ENCODE measurements around the gene GDPD5. TPM values are rescaled to one million over a fixed set of nuclear protein-coding genes. Genes with fewer than 3 reads are reported as not detected.

Gene GDPD5
- total and polyA plus RNA-seq, 10 of the 15 experiments (the other 5 are each of a cell fraction or from before 2014, with no cell fraction given), result 0.10 to 30.0 (median 6.7) TPM

DNA sequence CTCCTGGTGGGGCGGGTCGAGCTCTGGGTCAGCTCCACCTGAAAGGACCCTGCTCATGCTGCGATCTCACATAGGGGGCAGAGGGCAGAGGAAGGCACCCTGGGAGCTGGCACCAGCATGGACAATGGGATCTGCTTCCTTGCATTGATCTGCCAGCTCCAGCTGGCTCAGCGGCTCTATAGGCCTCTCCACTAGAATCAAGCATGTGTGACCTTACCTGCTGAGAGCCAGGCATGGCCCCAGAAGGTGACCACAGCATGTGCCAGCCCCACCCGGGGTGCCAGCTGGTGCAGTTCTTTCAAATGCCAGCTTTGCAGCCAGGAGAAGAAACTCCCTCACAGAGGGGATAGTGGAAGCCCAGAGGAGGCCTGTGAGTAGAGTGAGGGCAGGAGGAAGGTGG is 70.8 kb downstream of the GDPD5 start:
- ChIA-PET SMC1A (ENCODE audit: uncharacterized antibody, unreplicated experiment) (no interaction called here), RAD21 (ENCODE audit: unreplicated experiment) (interaction anchor here (1.9 kb wide), 1 partner anchor 75 kb away, joined by 9 read pairs; no protein-coding TSS in a partner anchor), POLR2A (no interaction called here), CTCF (interaction anchor here (0.5 to 1.4 kb wide), 3 partner anchors 76 to 264 kb away, joined by 3 to 8 read pairs (median 4); no protein-coding TSS in a partner anchor)
- Histone ChIP-seq H4K20me1 (ENCODE audit: control insufficient read depth, insufficient read depth) (no peaks in the 10 kb centered on the region), H3K9me3 (replicated peaks; ENCODE audit: control insufficient read depth, insufficient read depth, low read length) (no peaks in the 10 kb centered on the region; the same call in 2 of the 3 replicates), H3K79me2 (ENCODE audit: control insufficient read depth, insufficient read depth, low read length) (no peaks in the 10 kb centered on the region), H3K36me3 (ENCODE audit: control insufficient read depth in 2 of 2, insufficient read depth in 2 of 2, low read length in 1 of 2) (no peaks in the 10 kb centered on the region), H3K4me2 (ENCODE audit: control insufficient read depth, insufficient read depth) (no peak overlapping the region), H3K9ac (ENCODE audit: control insufficient read depth, insufficient read depth, low read length) (no peak overlapping the region), H3K27ac (ENCODE audit: control insufficient read depth, insufficient read depth) (no peak overlapping the region), H3K4me1 (ENCODE audit: control insufficient read depth, insufficient read depth, low read length) (no peaks in the 10 kb centered on the region), H2AFZ (ENCODE audit: control insufficient read depth, low read depth, low read length) (no peak overlapping the region), H3K4me3 (no peak overlapping the region), H3K27me3 (replicated peaks in 1 of 2; ENCODE audit: control insufficient read depth in 2 of 2, insufficient read depth in 2 of 2, low read length in 1 of 2) (no peaks in the 10 kb centered on the region)
- TF ChIP-seq, protein P1, sequence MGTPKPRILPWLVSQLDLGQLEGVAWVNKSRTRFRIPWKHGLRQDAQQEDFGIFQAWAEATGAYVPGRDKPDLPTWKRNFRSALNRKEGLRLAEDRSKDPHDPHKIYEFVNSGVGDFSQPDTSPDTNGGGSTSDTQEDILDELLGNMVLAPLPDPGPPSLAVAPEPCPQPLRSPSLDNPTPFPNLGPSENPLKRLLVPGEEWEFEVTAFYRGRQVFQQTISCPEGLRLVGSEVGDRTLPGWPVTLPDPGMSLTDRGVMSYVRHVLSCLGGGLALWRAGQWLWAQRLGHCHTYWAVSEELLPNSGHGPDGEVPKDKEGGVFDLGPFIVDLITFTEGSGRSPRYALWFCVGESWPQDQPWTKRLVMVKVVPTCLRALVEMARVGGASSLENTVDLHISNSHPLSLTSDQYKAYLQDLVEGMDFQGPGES (IDR thresholded peaks at IDR 0.05), result no peak
- TF ChIP-seq, protein P2, sequence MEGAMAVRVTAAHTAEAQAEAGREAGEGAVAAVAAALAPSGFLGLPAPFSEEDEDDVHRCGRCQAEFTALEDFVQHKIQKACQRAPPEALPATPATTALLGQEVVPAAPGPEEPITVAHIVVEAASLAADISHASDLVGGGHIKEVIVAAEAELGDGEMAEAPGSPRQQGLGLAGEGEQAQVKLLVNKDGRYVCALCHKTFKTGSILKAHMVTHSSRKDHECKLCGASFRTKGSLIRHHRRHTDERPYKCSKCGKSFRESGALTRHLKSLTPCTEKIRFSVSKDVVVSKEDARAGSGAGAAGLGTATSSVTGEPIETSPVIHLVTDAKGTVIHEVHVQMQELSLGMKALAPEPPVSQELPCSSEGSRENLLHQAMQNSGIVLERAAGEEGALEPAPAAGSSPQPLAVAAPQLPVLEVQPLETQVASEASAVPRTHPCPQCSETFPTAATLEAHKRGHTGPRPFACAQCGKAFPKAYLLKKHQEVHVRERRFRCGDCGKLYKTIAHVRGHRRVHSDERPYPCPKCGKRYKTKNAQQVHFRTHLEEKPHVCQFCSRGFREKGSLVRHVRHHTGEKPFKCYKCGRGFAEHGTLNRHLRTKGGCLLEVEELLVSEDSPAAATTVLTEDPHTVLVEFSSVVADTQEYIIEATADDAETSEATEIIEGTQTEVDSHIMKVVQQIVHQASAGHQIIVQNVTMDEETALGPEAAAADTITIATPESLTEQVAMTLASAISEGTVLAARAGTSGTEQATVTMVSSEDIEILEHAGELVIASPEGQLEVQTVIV (IDR thresholded peaks at IDR 0.05; ENCODE audit: borderline replicate concordance, partially characterized antibody), result no peak
- no peak for TF ChIP-seq RB1 (IDR thresholded peaks at IDR 0.05; ENCODE audit: borderline replicate concordance)
- no peak for TF ChIP-seq LARP7 (IDR thresholded peaks at IDR 0.05)
- TF ChIP-seq, protein P3, sequence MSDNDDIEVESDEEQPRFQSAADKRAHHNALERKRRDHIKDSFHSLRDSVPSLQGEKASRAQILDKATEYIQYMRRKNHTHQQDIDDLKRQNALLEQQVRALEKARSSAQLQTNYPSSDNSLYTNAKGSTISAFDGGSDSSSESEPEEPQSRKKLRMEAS (IDR thresholded peaks at IDR 0.05; ENCODE audit: low read depth, low read length), result no peak
- TF ChIP-seq NFIC (IDR thresholded peaks at IDR 0.05; ENCODE audit: low read depth, low read length), result no peak
- TF ChIP-seq CHD1 (IDR thresholded peaks at IDR 0.05; ENCODE audit: low read depth, low read length), result no peak
- TF ChIP-seq WRNIP1 (IDR thresholded peaks at IDR 0.05; ENCODE audit: borderline replicate concordance, low read depth, low read length), result no peak
- no peak for TF ChIP-seq HCFC1 (IDR thresholded peaks at IDR 0.05; ENCODE audit: low read length)
- TF ChIP-seq NR2C1 (IDR thresholded peaks at IDR 0.05), result no peak
- TF ChIP-seq GATAD2B (conservative IDR thresholded peaks at IDR 0.05; ENCODE audit: low read depth), result no peak
- TF ChIP-seq, protein P4, sequence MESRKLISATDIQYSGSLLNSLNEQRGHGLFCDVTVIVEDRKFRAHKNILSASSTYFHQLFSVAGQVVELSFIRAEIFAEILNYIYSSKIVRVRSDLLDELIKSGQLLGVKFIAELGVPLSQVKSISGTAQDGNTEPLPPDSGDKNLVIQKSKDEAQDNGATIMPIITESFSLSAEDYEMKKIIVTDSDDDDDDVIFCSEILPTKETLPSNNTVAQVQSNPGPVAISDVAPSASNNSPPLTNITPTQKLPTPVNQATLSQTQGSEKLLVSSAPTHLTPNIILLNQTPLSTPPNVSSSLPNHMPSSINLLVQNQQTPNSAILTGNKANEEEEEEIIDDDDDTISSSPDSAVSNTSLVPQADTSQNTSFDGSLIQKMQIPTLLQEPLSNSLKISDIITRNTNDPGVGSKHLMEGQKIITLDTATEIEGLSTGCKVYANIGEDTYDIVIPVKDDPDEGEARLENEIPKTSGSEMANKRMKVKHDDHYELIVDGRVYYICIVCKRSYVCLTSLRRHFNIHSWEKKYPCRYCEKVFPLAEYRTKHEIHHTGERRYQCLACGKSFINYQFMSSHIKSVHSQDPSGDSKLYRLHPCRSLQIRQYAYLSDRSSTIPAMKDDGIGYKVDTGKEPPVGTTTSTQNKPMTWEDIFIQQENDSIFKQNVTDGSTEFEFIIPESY (IDR thresholded peaks at IDR 0.05), result no peak
- TF ChIP-seq, protein P5, sequence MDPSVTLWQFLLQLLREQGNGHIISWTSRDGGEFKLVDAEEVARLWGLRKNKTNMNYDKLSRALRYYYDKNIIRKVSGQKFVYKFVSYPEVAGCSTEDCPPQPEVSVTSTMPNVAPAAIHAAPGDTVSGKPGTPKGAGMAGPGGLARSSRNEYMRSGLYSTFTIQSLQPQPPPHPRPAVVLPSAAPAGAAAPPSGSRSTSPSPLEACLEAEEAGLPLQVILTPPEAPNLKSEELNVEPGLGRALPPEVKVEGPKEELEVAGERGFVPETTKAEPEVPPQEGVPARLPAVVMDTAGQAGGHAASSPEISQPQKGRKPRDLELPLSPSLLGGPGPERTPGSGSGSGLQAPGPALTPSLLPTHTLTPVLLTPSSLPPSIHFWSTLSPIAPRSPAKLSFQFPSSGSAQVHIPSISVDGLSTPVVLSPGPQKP (IDR thresholded peaks at IDR 0.05; ENCODE audit: low read depth, low read length), result no peak
- TF ChIP-seq ZNF217 (IDR thresholded peaks at IDR 0.05), result no peak
- TF ChIP-seq SIN3A (IDR thresholded peaks at IDR 0.05; ENCODE audit: low read depth, low read length), result no peak
- no peak for TF ChIP-seq HDGF (IDR thresholded peaks at IDR 0.05)
- FAIRE-seq, result no peak
- intact Hi-C loops (cut with micrococcal nuclease; ENCODE audit: unreplicated experiment), result no loop called here
- in situ Hi-C loops (cut with MboI), result no loop called here
- 28% methylated on average over 5 of the region's 5 CpGs for WGBS (ENCODE audit: insufficient coverage, insufficient replicate concordance, low lambda C conversion rate, missing lambda C conversion rate)
- no peak for DNase-seq (ENCODE audit: low read depth, low spot score)
- no TSS peak for BruUV-seq (replicated peaks)
- ATAC-seq, result no peak
